Ectodermal cell (in vitro differentiated cells): ENCODE results near the gene FAM174B.

Experiments used
- H3K27ac ChIP-seq: 2 replicates; pipeline ENCODE4 v1.7.0; 2013; ENCODE audit warnings: mild to moderate bottlenecking, low read depth, low read length; ENCODE audit not compliant: insufficient read depth, poor library complexity, severe bottlenecking
- H3K27me3 ChIP-seq: 2 replicates; pipeline ENCODE4 v1.7.0; 2013; ENCODE audit warnings: mild to moderate bottlenecking, low read length; ENCODE audit not compliant: insufficient read depth, control insufficient read depth, poor library complexity, severe bottlenecking
- H3K36me3 ChIP-seq: one replicate; pipeline ENCODE4 v1.7.0; 2013; ENCODE audit warnings: low read length; ENCODE audit not compliant: control insufficient read depth, insufficient read depth
- H3K4me1 ChIP-seq: one replicate; pipeline ENCODE4 v1.7.0; 2013; ENCODE audit warnings: low read length; ENCODE audit not compliant: control insufficient read depth, insufficient read depth
- H3K4me3 ChIP-seq: 2 replicates; pipeline ENCODE4 v1.7.0; 2013; ENCODE audit warnings: low read depth, low read length, control low read depth; ENCODE audit not compliant: insufficient read depth
- H3K9me3 ChIP-seq: 2 replicates; pipeline ENCODE4 v1.7.0; 2013; ENCODE audit warnings: mild to moderate bottlenecking, low read length, moderate library complexity; ENCODE audit not compliant: control insufficient read depth
- WGBS, 2 experiments: methylation state at CpG; one replicate each; pipeline ENCODE4 v1.1.7; 2013; ENCODE audit warnings: missing lambda C conversion rate in 2 of 2; 5-methylcytosine and 5-hydroxymethylcytosine counted together

The FAM174B gene

DNA sequence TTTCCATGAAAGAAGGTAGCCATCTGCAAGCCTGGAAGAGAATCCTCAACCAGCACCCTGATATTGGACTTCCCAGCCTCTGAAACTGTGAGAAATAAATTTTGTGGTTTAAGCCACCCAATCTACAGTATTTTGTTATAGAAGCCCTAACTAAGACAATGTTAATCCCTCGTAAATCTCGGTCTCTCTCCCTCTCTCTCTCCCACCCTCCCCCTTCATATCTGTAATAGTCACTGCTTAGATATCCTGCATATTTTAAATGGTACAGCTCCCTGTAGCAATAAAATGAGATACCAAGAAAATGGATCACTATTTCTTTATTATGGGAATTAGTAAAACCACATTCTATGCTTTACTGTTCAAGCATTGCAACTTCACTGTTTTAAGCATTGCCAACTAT is 21.0 kb upstream of the FAM174B start:
- Histone ChIP-seq H3K4me3 (no peak overlapping the region), H3K36me3 (no peaks in the 10 kb centered on the region), H3K27me3 (no peaks in the 10 kb centered on the region), H3K9me3 (no peaks in the 10 kb centered on the region), H3K4me1 (no peaks in the 10 kb centered on the region), H3K27ac (no peak overlapping the region)
- WGBS, 2 experiments, result 96 to 100% methylated on average over 2 of the region's 2 CpGs

DNA sequence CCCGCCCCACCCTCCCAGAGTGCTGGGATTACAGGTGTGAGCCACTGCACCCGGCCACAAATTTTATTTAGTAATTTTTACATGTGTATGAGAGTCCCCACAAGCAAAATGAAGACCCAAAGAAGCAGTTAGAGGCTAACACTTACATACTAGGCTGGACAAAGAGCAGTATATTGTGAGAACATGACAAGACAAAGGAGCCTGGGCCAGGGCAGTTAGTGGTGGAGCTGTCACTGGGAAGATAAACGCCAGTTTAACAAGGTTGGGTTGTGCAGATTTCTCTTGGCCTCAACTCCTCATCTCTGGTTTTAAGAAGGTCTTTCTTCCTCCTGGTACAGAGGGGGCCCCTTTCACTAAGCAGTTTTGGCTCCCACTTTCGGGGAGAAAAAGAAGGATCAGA is 19.9 kb upstream of the FAM174B start:
- no peaks in the 10 kb centered on the region for H3K4me1 ChIP-seq
- no peaks in the 10 kb centered on the region for H3K9me3 ChIP-seq
- H3K4me3 ChIP-seq, result no peak overlapping the region
- no peak overlapping the region for H3K27ac ChIP-seq
- no peaks in the 10 kb centered on the region for H3K27me3 ChIP-seq
- WGBS, 2 experiments, result 85 to 95% methylated on average over 4 of the region's 4 CpGs
- no peaks in the 10 kb centered on the region for H3K36me3 ChIP-seq

DNA sequence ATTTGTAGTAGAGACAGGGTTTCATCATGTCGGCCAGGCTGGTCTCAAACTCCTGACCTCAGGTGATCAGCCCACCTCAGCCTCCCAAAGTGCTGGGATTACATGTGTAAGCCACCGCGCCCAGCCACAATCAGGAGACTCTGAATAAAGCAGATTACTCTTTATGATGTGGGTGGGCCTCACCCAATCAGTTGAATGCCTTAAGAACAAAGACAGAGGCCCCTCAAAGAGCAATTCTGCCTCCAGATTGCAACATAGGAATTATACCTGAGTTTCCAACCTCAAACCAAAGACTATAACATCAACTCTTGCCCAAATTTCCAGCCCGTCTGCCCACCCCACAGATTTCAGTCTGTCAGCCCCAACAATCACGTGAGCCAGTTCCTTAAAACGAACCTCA is 18.8 kb upstream of the FAM174B start:
- Histone ChIP-seq H3K36me3 (no peaks in the 10 kb centered on the region), H3K4me1 (no peaks in the 10 kb centered on the region), H3K27me3 (no peaks in the 10 kb centered on the region), H3K27ac (no peak overlapping the region), H3K4me3 (no peak overlapping the region), H3K9me3 (no peaks in the 10 kb centered on the region)
- WGBS, 2 experiments, result 86 to 88% methylated on average over 6 of the region's 6 CpGs

DNA sequence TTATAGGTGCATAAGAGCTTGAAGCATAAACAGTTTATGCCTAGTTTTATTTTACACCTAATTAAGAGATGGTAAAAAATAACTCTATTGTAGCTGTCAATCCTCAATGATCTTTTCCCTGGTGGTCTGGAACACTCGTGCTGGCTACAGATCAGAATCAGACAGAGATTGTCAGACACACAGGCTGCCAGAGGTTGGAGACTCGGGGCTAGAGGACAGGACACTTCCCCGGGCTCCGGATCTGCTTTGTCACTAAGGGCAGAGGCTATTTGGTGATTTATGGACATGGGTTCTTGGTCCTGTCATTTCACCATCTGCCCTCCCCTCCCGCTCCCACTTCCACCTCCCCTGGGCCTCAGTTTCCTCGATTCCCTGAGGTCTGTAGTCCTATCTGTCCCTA is 16.5 kb upstream of the FAM174B start:
- 88 to 93% methylated on average over 6 of the region's 6 CpGs for WGBS, 2 experiments

DNA sequence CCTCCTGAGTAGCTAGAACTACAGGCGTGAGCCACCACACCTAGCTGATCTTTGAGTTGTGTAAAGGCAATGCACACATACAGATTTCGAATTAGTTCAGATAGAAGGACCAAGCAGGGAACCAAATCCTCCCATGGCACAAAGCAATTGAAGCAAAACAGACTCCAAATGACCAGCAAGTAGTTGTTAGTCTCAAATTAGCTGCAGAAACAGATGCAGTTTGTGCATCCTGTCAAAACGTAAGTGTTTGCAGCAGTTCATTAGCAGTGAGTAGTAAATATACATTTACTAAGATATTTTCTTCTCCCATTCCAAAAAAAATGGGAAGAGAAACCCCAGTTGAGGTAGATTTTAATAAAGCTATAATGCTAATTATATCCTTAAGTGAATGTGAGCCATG is 15.8 kb upstream of the FAM174B start:
- 98 to 99% methylated on average over 2 to 3 of the region's 3 CpGs for WGBS, 2 experiments
- Histone ChIP-seq H3K9me3 (no peaks in the 10 kb centered on the region), H3K36me3 (no peaks in the 10 kb centered on the region), H3K27me3 (no peaks in the 10 kb centered on the region), H3K4me1 (peaks cover 9% of the 10 kb centered on the region), H3K27ac (no peak overlapping the region), H3K4me3 (no peak overlapping the region)

More for the DNA sequence above, 16.5 kb upstream of the FAM174B start:
- H3K27me3 ChIP-seq, result no peaks in the 10 kb centered on the region
- H3K27ac ChIP-seq, result no peak overlapping the region
- no peaks in the 10 kb centered on the region for H3K36me3 ChIP-seq
- H3K4me3 ChIP-seq, result no peak overlapping the region
- no peaks in the 10 kb centered on the region for H3K9me3 ChIP-seq
- H3K4me1 ChIP-seq, result peaks cover 9% of the 10 kb centered on the region

DNA sequence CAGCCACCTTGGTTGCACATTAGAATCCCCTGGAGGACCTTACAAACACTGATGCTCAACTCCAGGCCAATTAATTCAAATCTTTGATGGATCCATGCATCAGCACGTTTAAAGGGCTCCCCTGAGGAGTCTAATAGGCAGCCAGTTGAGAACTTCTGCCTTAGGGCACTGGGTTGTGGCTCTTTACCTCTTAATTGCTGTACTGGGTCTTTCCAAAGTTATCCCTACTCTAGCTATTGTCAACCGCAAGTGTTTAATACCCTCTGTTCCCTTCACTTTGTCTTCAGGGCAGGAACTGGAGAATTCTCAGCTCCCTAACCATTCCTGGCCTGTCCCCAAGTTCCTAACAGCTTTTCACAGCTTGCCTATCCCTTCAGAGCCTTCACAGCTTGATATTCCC is 15.0 kb upstream of the FAM174B start:
- WGBS, 2 experiments, result 36 to 43% methylated on average over 2 of the region's 2 CpGs
- Histone ChIP-seq H3K9me3 (no peaks in the 10 kb centered on the region), H3K27me3 (no peaks in the 10 kb centered on the region), H3K4me3 (no peak overlapping the region), H3K4me1 (peaks cover 9% of the 10 kb centered on the region), H3K27ac (no peak overlapping the region), H3K36me3 (no peaks in the 10 kb centered on the region)

DNA sequence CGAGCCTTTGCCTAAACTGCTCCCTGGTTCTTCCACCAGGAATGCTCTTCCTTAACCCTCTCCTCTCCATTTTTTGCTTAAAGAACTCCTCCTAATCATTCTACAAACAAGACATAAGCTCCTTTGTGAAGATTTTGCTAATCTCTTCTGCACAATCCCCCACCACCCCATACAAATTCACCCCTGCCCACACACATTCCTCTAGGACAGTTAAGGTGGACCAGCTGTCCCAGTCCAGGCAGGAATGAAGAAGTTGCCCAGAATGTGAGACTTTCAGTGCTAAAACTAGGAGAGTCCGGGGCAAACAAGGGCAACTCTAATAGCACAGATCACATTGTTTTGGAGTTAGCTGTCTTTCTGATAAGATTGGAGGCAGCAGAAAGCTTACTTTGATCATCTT is 13.9 kb upstream of the FAM174B start:
- H3K4me3 ChIP-seq, result no peak overlapping the region
- whole genome bisulfite sequencing, 2 experiments, result 68% methylated on average over 2 of the region's 2 CpGs
- H3K9me3 ChIP-seq, result no peaks in the 10 kb centered on the region
- no peaks in the 10 kb centered on the region for H3K36me3 ChIP-seq
- no peaks in the 10 kb centered on the region for H3K27me3 ChIP-seq
- no peak overlapping the region for H3K27ac ChIP-seq
- peaks cover 9% of the 10 kb centered on the region for H3K4me1 ChIP-seq

DNA sequence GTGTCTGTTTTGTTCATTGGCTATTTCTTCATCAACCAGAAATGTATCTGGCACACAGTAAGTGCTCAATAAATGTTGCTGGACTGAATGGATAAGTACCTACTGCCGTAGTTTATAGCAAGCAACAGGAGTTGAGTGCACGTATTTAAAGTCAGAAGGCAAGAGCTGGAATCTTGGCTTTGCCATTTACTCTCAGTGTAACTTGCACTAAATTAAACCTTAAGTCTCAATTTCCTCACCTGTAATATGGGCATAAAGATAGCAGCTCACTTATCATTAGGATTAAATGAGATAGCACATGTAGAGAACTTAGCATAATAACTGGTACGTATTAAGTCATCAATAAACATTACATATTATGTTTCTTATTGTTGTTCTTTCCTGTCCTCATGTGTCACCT is 13.0 kb upstream of the FAM174B start:
- WGBS, 2 experiments, result 93 to 94% methylated on average over 2 to 3 of the region's 3 CpGs
- Histone ChIP-seq H3K27ac (no peak overlapping the region), H3K4me1 (peaks cover 9% of the 10 kb centered on the region), H3K36me3 (no peaks in the 10 kb centered on the region), H3K4me3 (no peak overlapping the region), H3K9me3 (no peaks in the 10 kb centered on the region), H3K27me3 (no peaks in the 10 kb centered on the region)

DNA sequence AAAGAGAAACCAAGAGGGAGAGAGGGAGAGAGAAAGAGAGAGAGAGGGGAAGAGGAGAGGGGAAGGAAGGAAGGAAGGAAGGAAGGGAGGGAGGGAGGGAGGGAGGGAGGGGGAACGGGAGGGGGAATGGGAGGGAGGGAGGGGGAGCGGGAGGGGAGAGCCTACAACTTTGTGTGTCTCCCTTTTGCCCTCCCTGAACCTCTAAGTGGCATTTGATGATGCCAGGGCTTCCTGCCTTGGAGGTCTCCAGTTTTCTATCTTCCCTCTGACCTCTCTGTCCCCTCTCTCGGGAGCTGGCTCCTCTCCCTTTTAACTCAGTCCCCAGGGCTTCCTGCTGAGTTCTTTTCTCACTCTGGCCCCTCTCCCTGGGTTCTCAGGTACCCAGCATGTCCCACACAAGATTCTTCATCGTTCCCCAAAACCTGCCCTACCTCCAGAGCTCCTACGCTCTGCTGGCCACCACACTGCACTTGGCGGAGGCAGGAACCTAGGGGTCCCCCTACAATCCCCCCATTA is 12.5 kb upstream of the FAM174B start:
- Histone ChIP-seq H3K36me3 (no peaks in the 10 kb centered on the region), H3K27me3 (no peaks in the 10 kb centered on the region), H3K4me1 (peaks cover 9% of the 10 kb centered on the region), H3K27ac (no peak overlapping the region), H3K9me3 (no peaks in the 10 kb centered on the region), H3K4me3 (no peak overlapping the region)
- WGBS, 2 experiments, result 46 to 58% methylated on average over 4 to 5 of the region's 6 CpGs

DNA sequence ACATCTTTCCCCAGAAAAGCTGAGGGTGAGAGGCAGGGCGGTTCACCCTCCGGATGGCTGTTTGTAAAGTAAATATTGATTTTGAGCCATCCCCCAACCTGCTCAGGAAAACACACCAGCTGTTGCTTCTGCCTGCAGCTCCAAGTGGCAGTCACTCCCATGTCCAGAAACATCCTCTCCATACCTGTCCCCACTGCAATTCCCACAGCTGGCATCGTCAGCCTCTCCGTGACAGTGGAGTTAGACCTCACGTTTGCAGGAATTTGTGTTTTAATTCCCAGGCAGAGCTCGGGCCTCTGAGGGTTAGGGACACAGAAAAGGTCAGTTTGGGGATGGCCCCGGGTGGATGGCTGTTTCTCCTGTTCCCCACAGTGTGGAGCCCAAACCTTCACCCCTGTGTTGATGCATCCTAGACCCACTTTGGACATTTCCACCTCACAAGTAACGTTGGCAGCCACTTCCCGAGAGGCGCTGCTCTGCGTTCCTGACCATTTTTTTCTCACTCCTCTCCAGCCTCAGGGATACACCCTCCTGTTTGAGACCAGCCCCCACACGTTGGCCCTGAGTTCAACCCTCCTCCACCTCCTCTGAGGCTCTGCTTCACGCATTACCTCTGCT is 11.8 kb upstream of the FAM174B start:
- Histone ChIP-seq H3K4me3 (no peak overlapping the region), H3K4me1 (peaks cover 9% of the 10 kb centered on the region), H3K9me3 (no peaks in the 10 kb centered on the region), H3K36me3 (no peaks in the 10 kb centered on the region), H3K27me3 (no peaks in the 10 kb centered on the region), H3K27ac (no peak overlapping the region)
- WGBS, 2 experiments, result 38 to 42% methylated on average over 12 of the region's 13 CpGs

DNA sequence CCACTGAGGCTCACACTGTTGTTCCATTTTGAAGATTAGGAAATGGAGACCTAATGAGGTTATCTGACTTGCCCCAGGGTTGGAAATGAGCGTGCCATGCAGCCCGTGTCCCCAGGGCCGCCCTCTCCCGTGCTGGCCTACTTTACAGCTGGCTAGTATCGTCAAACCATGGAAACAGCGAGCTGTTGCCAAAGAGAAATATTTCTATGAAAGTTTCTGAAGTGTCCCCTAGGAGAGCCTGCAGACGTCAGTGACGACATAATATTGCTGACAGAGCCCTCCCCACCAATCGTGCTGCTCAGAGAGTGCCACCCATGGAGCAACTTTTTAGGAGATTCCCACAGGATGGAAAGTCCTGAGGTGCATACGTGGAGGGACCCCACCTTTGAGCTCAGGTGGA is 11.2 kb upstream of the FAM174B start:
- no peaks in the 10 kb centered on the region for H3K9me3 ChIP-seq
- no peak overlapping the region for H3K4me3 ChIP-seq
- peaks cover 9% of the 10 kb centered on the region for H3K4me1 ChIP-seq
- 70 to 71% methylated on average over 10 of the region's 10 CpGs for WGBS, 2 experiments
- no peaks in the 10 kb centered on the region for H3K27me3 ChIP-seq
- no peaks in the 10 kb centered on the region for H3K36me3 ChIP-seq
- no peak overlapping the region for H3K27ac ChIP-seq
